VCaP (cell line): Measurements from ENCODE around the gene BICD1.

Source experiments
- H3K27ac ChIP-seq: fragments of 450-650 bp; 2 replicates; pipeline ENCODE4 v1.5.1; 2017
- TF ChIP-seq, protein P1 (sequence below): fragments of 450-650 bp; conservative IDR thresholded peaks from 2 replicates; pipeline ENCODE4 v1.5.1; 2017; ENCODE audit warnings: mild to moderate bottlenecking, moderate library complexity

The BICD1 gene

DNA sequence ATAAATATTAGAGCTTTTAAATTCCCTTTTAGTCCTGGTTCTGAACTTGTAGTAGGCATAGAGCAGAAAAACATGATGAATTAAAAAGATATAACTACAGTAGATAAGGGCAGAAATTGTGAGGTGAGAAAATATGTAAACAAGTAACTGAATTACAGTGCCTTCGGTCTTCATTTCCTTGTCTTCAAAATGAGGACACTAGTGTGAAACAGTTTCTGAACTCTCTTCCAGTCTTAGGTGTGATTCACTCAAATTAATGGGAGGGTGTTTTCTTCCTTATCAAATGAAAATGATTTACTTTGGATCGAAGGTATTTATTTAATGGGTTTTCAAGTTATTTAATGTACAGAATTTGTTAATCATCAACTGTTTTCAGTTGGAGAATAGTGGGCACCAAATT lies 294.2 kb downstream of the BICD1 start:
- TF ChIP-seq, protein P1, sequence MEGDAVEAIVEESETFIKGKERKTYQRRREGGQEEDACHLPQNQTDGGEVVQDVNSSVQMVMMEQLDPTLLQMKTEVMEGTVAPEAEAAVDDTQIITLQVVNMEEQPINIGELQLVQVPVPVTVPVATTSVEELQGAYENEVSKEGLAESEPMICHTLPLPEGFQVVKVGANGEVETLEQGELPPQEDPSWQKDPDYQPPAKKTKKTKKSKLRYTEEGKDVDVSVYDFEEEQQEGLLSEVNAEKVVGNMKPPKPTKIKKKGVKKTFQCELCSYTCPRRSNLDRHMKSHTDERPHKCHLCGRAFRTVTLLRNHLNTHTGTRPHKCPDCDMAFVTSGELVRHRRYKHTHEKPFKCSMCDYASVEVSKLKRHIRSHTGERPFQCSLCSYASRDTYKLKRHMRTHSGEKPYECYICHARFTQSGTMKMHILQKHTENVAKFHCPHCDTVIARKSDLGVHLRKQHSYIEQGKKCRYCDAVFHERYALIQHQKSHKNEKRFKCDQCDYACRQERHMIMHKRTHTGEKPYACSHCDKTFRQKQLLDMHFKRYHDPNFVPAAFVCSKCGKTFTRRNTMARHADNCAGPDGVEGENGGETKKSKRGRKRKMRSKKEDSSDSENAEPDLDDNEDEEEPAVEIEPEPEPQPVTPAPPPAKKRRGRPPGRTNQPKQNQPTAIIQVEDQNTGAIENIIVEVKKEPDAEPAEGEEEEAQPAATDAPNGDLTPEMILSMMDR = no peak
- H3K27ac ChIP-seq = peak overlapping the region; percentile 94

DNA sequence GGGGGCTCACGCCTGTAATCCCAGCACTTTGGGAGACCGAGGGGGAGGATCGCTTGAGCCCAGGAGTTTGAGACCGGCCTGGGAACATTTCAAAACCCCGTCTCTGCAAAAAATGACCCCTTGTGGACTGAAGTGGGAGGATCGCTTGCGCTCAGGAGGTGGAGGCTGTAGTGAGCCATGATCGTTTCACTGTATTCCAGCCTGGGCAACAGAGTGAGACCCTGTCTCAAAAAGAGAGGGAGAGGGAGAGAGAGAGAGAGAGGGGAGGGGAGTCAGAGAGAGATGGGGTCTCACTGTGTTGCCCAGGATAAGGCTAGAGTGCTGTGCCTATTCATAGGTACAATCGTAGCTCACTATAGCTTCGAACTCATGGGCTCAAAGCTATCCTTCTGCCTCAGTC lies 295.5 kb downstream of the BICD1 start:
- H3K27ac ChIP-seq = no peak overlapping the region
- TF ChIP-seq, protein P1 = no peak

DNA sequence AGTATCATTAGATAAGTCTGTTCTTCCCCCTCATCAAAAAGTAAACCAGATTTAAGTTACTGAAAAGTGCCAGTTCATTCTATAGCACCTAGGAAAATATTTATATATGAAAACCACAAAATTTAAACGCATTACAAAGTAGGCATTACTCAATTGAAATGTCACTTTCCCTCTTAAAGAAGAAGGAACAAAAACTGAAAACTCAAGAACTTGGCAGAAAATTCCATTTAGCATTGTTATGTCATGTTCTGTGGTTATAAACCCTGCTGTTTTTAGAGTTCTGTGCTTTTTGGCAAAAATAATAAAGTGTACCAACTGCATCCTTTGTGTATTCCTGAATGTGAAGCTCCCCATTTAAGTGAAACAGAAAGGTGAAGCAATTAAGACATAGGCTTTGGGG lies 296.3 kb downstream of the BICD1 start:
- no peak overlapping the region for H3K27ac ChIP-seq
- TF ChIP-seq, protein P1 = no peak

DNA sequence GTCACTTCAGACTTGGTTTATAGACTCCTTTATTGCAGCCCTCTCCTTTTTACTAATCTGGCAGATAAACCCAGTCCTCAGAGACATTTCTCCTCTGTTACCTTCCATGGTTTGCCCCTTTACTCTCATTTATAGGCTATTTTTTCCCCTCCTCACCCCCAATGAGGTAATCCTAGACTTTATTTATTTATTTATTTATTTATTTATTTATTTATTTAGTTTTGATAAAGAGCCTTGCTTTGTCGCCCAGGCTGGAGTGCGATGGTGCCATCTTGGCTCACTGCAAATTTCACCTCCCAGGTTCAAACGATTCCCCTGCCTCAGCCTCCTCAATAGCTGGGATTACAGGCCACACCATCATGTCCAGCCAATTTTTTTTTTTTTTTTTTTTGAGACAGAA lies 301.1 kb downstream of the BICD1 start:
- no peak overlapping the region for H3K27ac ChIP-seq
- TF ChIP-seq, protein P1 = no peak

DNA sequence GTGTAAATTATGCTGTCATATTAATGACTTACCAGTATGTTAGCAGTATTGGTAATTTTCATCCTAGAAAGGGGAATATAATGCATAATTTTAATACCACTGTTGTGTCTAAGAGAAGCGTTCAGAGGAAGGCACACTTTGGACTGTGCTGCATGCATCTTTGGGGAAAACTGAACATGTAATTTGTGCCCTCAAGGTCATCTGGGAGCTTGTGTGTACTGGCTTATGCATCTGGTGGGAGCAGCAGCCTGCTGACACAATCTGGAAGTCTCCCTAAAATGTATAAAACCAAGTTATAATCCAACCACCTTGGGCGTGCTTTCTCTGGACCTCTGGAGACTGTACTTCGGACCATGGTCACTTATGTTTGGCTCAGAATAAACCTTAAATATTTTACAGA lies 306.8 kb downstream of the BICD1 start:
- no peak overlapping the region for H3K27ac ChIP-seq

DNA sequence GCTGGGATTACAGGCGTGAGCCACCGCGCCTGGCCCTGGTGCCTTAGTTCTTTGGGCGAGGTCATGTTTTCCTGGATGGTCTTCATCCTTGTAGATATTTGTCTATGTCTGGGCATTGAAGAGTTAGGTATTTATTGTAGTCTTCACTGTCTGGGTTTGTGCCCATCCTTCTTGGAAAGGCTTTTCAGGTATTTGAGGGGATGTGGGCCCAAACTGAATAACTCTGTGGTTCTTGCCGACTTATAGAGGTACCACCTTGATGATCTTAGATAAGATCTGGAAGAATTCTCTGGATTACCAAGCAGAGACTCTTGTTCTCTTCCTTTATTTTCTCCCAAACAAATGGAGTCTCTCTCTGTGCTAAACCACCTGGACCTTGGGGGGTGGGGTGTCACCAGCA lies 311.6 kb downstream of the BICD1 start:
- H3K27ac ChIP-seq = no peak overlapping the region
- TF ChIP-seq, protein P1 = no peak

More for the DNA sequence above, 306.8 kb downstream of the BICD1 start:
- TF ChIP-seq, protein P1 = no peak

DNA sequence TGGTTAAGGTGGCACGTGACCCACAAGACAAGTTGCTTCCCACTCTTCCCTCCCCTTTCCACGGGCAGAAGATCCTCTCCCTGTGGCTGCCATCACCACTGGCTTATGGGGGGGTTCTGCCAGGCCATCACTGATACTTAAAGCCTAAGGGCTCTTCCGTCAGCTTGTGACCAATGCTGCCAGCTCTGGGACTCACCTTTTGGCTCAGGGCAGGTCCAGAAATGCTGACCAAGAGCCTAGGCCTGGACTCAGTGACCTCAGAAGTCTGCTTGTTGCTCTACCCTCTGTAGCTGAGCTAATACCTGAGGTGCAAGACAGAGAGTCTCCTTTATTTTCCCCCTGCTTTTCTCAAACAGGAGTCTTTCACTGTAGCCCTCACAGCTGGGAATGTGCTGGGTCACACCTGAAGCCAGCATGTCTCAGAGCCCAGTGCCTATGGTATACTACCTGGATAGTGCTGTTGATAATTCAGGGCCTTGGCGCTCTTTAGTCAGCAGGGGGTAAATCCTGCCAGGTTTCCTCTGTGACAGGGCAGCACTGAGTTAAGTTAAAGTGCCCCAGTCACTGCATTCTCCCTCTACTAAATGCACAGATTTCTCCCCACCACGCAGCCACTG lies 312.4 kb downstream of the BICD1 start:
- H3K27ac ChIP-seq = no peak overlapping the region
- TF ChIP-seq, protein P1 = no peak
